GM18909 (cell line): ENCODE data around the gene DACT1.
"Not testable (repeated sequence)": the region's sequence is repeated elsewhere in the genome, so short reads cannot be mapped to it uniquely, and the experiment has no call there.

Source experiments
- ATAC-seq: cut with Tn5 transposase; IDR thresholded peaks from one replicate; pipeline ENCODE4 v1.9.1; 2021; ENCODE audit warnings: mild to moderate bottlenecking; ENCODE audit not compliant: unreplicated experiment, poor library complexity

DACT1 gene

GRCh38 chr14:58637391-58638230 is at the start of gene DACT1:
Gene DACT1, plus strand, starts transcription at chr14:58637962. Its CDS starts 241 bp downstream, at chr14:58638203.
- ATAC-seq = peak; percentile 61

- ATAC-seq = not testable (repeated sequence)
These were observed 49.4 kb upstream of the DACT1 start for GRCh38 chr14:58588321-58588720.

- ATAC-seq = no peak
These were observed 43.8 kb upstream of the DACT1 start for GRCh38 chr14:58593977-58594376.

GRCh38 chr14:58597041-58597440 is 40.7 kb upstream of the DACT1 start:
- ATAC-seq = no peak

GRCh38 chr14:58598028-58598803 is 39.5 kb upstream of the DACT1 start:
- no peak for ATAC-seq

GRCh38 chr14:58598804-58599525 is 38.8 kb upstream of the DACT1 start:
- no peak for ATAC-seq

- no peak for ATAC-seq
These were observed 38.1 kb upstream of the DACT1 start for GRCh38 chr14:58599707-58600106.

GRCh38 chr14:58605465-58605864 is 32.3 kb upstream of the DACT1 start:
- ATAC-seq = no peak

GRCh38 chr14:58607131-58607951 is 30.4 kb upstream of the DACT1 start:
- ATAC-seq = no peak

GRCh38 chr14:58607952-58608317 is 29.8 kb upstream of the DACT1 start:
- no peak for ATAC-seq

- ATAC-seq = no peak
These were observed 20.1 kb upstream of the DACT1 start for GRCh38 chr14:58617619-58618018.

GRCh38 chr14:58620011-58620410 is 17.8 kb upstream of the DACT1 start:
- no peak for ATAC-seq

GRCh38 chr14:58625438-58625837 is 12.3 kb upstream of the DACT1 start:
- ATAC-seq = no peak

- ATAC-seq = no peak
These were observed 11.3 kb upstream of the DACT1 start for GRCh38 chr14:58626431-58626831.

GRCh38 chr14:58628406-58628805 is 9.4 kb upstream of the DACT1 start:
- no peak for ATAC-seq

- ATAC-seq = no peak
These were observed 8.5 kb upstream of the DACT1 start for GRCh38 chr14:58629281-58629680.

GRCh38 chr14:58631732-58632131 is 6.0 kb upstream of the DACT1 start:
- no peak for ATAC-seq

- ATAC-seq = no peak
These were observed 3.9 kb upstream of the DACT1 start for GRCh38 chr14:58633831-58634230.

GRCh38 chr14:58634406-58635090 is 3.2 kb upstream of the DACT1 start:
- ATAC-seq = no peak
